ENCODE data around the gene TANC2. TPM values are rescaled to one million over a fixed set of nuclear protein-coding genes. Genes with fewer than 3 reads are reported as not detected.

TANC2 gene
- total RNA-seq, 2 experiments from 2014 or later, result 4.2 to 5.8 TPM

DNA sequence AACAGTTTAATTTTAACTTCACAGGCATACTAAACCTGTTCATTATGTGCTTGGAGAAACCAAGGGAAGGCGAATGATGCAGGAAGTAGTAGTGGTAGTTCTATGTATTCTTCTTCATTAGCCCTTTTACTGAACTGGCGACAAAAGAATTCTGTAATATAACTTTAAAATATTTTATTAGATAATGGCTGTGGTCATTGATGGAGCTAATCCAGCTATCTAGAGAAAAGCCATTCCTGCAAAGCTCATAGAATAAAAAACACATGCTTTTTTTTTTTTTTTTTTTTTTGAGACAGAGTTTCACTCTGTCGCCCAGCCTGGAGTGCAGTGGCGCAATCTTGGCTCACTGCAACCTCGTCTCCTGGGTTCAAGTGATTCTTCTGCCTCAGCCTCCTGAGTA, 23.5 kb downstream of the TANC2 start:
- H3K4me1 Mint-ChIP-seq (ENCODE audit: low read depth), result no peaks in the 10 kb centered on the region
- H3K4me3 Mint-ChIP-seq, result no peak overlapping the region
- no peak overlapping the region for H3K27ac Mint-ChIP-seq
- DNase-seq, result no peak
- ChIA-PET CTCF (interaction anchor here (0.7 kb wide), 1 partner anchor 387 kb away, joined by 3 read pairs; no protein-coding TSS in a partner anchor), POLR2A (no interaction called here)
- no peaks in the 10 kb centered on the region for H3K27me3 Mint-ChIP-seq
- peaks cover 7% of the 10 kb centered on the region for H3K36me3 Mint-ChIP-seq
- H3K9me3 Mint-ChIP-seq, result peaks cover 18% of the 10 kb centered on the region
- intact Hi-C loops (cut with micrococcal nuclease), result no loop called here

DNA sequence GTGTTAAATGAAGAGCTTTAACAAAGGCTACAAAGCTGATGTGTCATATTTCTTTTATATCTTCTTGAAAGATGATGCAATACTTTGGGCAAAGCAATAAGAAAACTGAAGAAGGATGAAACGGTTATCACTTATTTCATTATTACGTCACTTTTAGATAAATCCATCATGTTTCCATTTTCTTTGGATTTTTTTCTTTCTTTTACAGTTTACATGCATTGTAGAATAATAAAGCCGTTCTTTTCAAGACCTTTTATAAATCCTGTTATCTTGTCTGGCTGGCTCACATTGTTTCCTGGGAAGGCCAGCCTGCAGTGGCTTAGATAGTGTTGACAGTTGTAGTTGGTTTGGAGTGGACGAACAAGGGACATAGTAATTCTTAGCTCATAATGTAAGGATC, 28.9 kb downstream of the TANC2 start:
- POLR2A ChIA-PET, result no interaction called here
- H3K4me3 Mint-ChIP-seq, result no peak overlapping the region
- no peak overlapping the region for H3K27ac Mint-ChIP-seq
- no peak for DNase-seq
- CTCF ChIA-PET, result interaction anchor here (1.0 to 7.7 kb wide), 7 partner anchors 8 to 419 kb away, joined by 3 to 100 read pairs (median 4); no protein-coding TSS in a partner anchor
- no peaks in the 10 kb centered on the region for H3K27me3 Mint-ChIP-seq
- H3K4me1 Mint-ChIP-seq (ENCODE audit: low read depth), result peaks cover 3% of the 10 kb centered on the region
- H3K36me3 Mint-ChIP-seq, result no peaks in the 10 kb centered on the region
- intact Hi-C loops (cut with micrococcal nuclease), result loop anchor here (1.0 kb wide), 1 partner anchor 411 kb away; no protein-coding TSS in a partner anchor
- H3K9me3 Mint-ChIP-seq, result peaks cover 6% of the 10 kb centered on the region

DNA sequence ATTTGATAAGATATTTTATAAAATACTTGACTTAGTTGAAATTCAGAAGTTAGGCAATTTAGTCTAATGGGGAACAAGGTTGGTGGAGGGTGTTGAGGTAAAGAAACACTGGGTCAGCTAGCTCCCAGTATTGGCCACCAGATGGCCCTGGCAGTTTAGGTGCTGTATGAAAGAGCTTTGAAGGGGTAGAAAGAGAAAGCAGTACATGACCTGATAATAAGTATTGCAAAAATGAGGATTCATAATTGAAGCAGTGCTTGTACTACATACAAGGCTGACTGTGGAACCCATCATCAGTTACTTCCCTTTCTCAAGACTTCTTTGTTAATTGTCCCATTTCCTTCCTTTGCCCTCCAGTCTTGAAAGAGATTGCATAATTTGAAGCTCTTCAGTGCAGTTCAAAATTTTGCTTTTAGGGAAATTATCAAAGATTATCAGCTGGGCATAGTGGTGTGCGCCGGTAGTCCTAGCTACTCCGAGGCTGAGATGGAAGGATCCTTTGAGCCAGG, 29.4 kb downstream of the TANC2 start:
- Mint-ChIP-seq H3K36me3 (no peaks in the 10 kb centered on the region), H3K4me3 (no peak overlapping the region), H3K27me3 (no peaks in the 10 kb centered on the region), H3K9me3 (peaks cover 6% of the 10 kb centered on the region), H3K4me1 (ENCODE audit: low read depth) (peaks cover 3% of the 10 kb centered on the region), H3K27ac (no peak overlapping the region)
- DNase-seq, result peak; percentile 49
- intact Hi-C loops (cut with micrococcal nuclease), result loop anchor here (1.0 kb wide), 1 partner anchor 411 kb away; no protein-coding TSS in a partner anchor
- POLR2A ChIA-PET, result no interaction called here
- CTCF ChIA-PET, result interaction anchor here (0.7 to 7.7 kb wide), 8 partner anchors 8 to 418 kb away, joined by 3 to 100 read pairs (median 4); no protein-coding TSS in a partner anchor

DNA sequence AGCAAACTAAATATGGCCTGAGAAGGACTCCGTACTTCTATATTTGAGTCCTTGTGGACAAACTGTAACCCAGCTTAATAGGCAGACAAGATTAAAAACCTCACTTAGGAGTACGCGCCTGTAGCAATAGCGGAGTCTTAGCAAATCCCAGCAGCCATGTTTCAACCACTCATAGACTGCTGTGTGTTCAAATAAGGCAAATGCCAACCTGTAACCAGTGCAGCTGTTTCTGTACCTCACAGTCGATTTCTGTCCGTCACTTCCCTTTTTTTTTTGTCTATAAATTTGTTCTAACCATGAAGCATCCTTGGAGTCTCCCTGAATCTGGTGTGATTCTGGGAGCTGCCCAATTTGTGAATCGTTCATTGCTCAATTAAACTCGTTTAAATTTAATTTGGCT, 30.2 kb downstream of the TANC2 start:
- H3K27me3 Mint-ChIP-seq, result no peaks in the 10 kb centered on the region
- H3K9me3 Mint-ChIP-seq, result peaks cover 6% of the 10 kb centered on the region
- H3K27ac Mint-ChIP-seq, result no peak overlapping the region
- intact Hi-C loops (cut with micrococcal nuclease), result no loop called here
- no peaks in the 10 kb centered on the region for H3K36me3 Mint-ChIP-seq
- no peak for DNase-seq
- H3K4me3 Mint-ChIP-seq, result no peak overlapping the region
- ChIA-PET POLR2A (no interaction called here), CTCF (interaction anchor here (0.7 to 7.7 kb wide), 2 partner anchors 77 to 411 kb away, joined by 4 to 100 read pairs; no protein-coding TSS in a partner anchor)
- peaks cover 3% of the 10 kb centered on the region for H3K4me1 Mint-ChIP-seq (ENCODE audit: low read depth)

DNA sequence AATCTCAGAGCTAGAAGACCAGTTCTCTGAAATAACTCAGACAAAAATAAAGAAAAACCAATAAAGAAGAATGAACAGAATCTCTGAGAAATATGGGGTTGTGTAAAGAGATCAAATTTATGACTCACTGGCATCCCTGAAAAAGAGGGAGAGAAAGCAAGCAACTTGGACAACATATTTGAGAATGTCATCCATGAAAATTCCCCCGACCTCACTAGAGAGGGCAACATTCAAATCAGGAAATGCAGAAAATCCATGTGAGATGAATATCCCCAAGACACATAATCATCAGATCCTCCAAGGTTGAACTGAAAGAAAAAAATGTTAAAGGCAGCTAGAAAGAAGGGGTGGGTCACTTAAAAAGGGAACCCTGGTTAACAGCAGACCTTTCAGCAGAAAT, 32.1 kb downstream of the TANC2 start:
- ChIA-PET CTCF (interaction anchor here (1.2 to 7.7 kb wide), 3 partner anchors 11 to 409 kb away, joined by 3 to 100 read pairs (median 6); no protein-coding TSS in a partner anchor), POLR2A (no interaction called here)
- no peak overlapping the region for H3K4me3 Mint-ChIP-seq
- H3K36me3 Mint-ChIP-seq, result no peaks in the 10 kb centered on the region
- H3K9me3 Mint-ChIP-seq, result peaks cover 6% of the 10 kb centered on the region
- intact Hi-C loops (cut with micrococcal nuclease), result no loop called here
- no peaks in the 10 kb centered on the region for H3K27me3 Mint-ChIP-seq
- peaks cover 3% of the 10 kb centered on the region for H3K4me1 Mint-ChIP-seq (ENCODE audit: low read depth)
- H3K27ac Mint-ChIP-seq, result no peak overlapping the region
- no peak for DNase-seq

DNA sequence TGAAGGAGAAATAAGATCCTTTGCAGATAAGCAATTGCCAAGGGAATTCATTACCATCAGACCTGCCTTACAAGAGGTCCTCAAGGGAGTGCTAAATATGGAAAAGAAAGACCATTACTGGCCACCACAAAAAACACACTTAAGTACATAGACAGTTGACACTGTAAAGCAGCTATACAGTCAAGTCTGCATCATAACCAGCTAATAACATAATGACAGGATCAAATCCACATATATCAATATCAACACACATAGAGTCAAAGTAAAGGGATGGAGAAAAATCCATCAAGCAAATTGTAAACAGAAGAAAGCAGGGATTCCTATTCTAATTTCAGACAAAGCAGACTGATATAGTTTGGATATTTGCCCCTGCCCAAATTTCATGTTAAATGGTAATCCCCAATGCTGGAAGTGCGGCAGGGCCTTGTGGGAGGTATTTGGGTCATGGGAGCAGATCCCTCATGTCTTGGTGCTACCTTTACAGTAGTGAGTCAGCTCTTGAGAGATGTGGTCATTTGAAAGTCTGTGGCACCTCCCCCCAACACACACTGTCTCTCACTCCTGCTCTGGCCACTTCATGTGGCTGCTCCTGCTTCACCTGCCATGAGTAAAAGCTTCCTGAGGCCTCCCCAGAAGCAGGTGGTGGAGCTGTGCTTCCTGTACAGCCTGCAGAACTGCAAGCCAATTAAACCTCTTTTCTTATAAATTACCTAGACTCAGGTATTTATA, 32.8 kb downstream of the TANC2 start:
- DNase-seq, result no peak
- Mint-ChIP-seq H3K27ac (no peak overlapping the region), H3K27me3 (no peaks in the 10 kb centered on the region), H3K4me3 (no peak overlapping the region), H3K36me3 (no peaks in the 10 kb centered on the region), H3K9me3 (peaks cover 6% of the 10 kb centered on the region), H3K4me1 (ENCODE audit: low read depth) (peaks cover 5% of the 10 kb centered on the region)
- CTCF ChIA-PET, result interaction anchor here (1.9 to 7.7 kb wide), 2 partner anchors 12 to 409 kb away, joined by 6 to 100 read pairs; no protein-coding TSS in a partner anchor
- POLR2A ChIA-PET, result no interaction called here
- intact Hi-C loops (cut with micrococcal nuclease), result no loop called here

DNA sequence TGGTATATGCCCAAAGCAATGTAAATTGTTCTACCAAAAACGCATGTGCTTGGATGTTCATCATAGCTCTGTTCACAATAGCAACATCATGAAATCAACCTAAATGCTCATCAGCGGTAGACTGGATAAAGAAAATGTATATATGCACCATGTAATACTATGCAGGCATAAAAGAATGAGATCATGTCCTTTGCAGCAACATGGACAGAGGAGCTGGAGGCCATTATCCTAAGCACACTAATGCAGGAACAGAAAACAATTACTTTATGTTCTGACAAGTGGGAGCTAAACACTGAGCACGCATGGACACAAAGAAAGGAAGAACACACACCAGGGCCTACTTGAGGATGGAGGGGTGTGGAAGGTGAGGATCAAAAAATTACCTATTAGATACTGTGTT, 33.7 kb downstream of the TANC2 start:
- Mint-ChIP-seq H3K27ac (no peak overlapping the region), H3K27me3 (no peaks in the 10 kb centered on the region), H3K4me1 (ENCODE audit: low read depth) (peaks cover 8% of the 10 kb centered on the region), H3K36me3 (no peaks in the 10 kb centered on the region), H3K9me3 (peaks cover 6% of the 10 kb centered on the region), H3K4me3 (no peak overlapping the region)
- intact Hi-C loops (cut with micrococcal nuclease), result no loop called here
- DNase-seq, result no peak
- ChIA-PET POLR2A (no interaction called here), CTCF (interaction anchor here (1.9 to 7.7 kb wide), 2 partner anchors 13 to 408 kb away, joined by 6 to 100 read pairs; no protein-coding TSS in a partner anchor)

DNA sequence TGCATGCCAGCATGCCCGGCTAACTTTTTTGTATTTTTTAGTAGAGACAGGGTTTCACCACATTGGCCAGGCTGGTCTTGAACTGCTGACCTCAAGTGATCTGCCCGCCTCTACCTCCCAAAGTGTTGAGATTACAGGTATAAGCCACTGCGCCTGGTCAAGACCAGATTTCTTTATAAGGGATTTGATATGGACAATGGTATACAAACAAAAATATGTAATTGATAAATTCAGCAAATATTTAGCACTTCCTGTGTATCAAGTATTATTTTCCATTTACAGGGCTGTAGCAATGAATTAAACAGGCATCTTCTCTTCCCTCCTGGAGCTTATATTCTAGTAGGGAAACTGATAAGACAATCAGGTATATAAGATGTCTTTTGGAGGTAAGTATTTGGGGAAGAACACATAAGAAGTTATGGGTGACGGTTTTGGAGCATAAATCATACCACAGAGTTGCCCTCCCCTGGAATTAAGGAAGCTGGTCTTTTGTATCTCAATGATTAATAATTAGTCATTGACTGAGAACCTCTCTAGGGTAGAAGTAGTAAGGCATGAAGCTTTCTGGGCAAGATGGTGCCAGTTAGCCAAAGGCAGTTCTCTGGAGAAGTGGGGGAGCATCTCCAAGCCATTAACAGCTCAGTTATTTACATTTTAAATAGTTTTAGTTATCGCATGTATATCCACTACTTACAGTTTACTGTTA, 35.8 kb downstream of the TANC2 start:
- CTCF ChIA-PET, result no interaction called here
- DNase-seq, result no peak
- Mint-ChIP-seq H3K36me3 (no peaks in the 10 kb centered on the region), H3K4me1 (ENCODE audit: low read depth) (peaks cover 8% of the 10 kb centered on the region), H3K27ac (no peak overlapping the region), H3K27me3 (no peaks in the 10 kb centered on the region), H3K4me3 (no peak overlapping the region), H3K9me3 (peaks cover 6% of the 10 kb centered on the region)
- POLR2A ChIA-PET, result no interaction called here
- intact Hi-C loops (cut with micrococcal nuclease), result no loop called here

DNA sequence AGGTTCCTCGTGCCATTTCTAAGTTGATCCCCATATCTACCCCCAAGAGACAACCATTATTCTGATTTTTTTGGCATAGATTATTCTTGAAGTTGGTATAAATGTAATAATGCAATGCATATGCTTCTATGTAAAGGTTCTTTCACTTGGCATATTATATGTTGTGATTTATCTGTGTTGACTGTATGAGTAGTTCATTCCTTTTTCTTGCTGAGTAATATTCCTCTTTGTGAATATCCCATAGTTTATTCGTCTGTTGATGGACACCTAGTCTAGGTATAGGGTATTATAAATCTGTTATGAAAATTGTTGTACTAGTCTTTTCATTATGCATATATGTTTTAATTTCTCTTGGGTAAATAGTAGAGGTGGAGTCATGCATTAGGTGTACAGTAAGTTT, 36.6 kb downstream of the TANC2 start:
- ChIA-PET CTCF (interaction anchor here (1.0 kb wide), 1 partner anchor 8 kb away, joined by 4 read pairs; no protein-coding TSS in a partner anchor), POLR2A (no interaction called here)
- Mint-ChIP-seq H3K4me1 (ENCODE audit: low read depth) (peaks cover 8% of the 10 kb centered on the region), H3K27ac (no peak overlapping the region), H3K36me3 (no peaks in the 10 kb centered on the region), H3K9me3 (peaks cover 6% of the 10 kb centered on the region), H3K27me3 (no peaks in the 10 kb centered on the region), H3K4me3 (no peak overlapping the region)
- intact Hi-C loops (cut with micrococcal nuclease), result no loop called here
- DNase-seq, result no peak

DNA sequence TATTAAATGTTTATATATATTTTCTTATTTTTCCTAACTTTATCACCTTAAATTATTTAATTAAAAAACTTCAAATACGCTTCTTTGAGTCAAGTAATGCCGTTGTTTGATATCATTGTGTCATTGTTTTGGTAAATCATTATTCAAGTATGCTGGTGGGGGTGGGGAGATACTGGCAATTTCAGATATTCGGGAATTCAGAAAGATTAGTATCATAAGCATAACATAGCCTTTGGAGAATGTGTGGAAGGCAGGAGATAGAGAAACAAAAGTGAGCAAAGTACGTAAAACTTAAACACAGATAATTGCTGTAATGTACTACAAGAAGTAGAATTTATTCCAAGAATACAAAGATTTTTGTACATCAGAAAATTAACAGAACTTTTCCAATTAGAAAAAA, 49.8 kb downstream of the TANC2 start:
- DNase-seq, result no peak
- CTCF ChIA-PET, result no interaction called here
- H3K36me3 Mint-ChIP-seq, result peaks cover 14% of the 10 kb centered on the region
- POLR2A ChIA-PET, result no interaction called here
- peaks cover 3% of the 10 kb centered on the region for H3K9me3 Mint-ChIP-seq
- H3K4me3 Mint-ChIP-seq, result no peak overlapping the region
- H3K27ac Mint-ChIP-seq, result no peak overlapping the region
- H3K27me3 Mint-ChIP-seq, result no peaks in the 10 kb centered on the region
- intact Hi-C loops (cut with micrococcal nuclease), result no loop called here
- H3K4me1 Mint-ChIP-seq (ENCODE audit: low read depth), result no peaks in the 10 kb centered on the region
